Measurements from ENCODE around the gene ERCC6L2.

DNA sequence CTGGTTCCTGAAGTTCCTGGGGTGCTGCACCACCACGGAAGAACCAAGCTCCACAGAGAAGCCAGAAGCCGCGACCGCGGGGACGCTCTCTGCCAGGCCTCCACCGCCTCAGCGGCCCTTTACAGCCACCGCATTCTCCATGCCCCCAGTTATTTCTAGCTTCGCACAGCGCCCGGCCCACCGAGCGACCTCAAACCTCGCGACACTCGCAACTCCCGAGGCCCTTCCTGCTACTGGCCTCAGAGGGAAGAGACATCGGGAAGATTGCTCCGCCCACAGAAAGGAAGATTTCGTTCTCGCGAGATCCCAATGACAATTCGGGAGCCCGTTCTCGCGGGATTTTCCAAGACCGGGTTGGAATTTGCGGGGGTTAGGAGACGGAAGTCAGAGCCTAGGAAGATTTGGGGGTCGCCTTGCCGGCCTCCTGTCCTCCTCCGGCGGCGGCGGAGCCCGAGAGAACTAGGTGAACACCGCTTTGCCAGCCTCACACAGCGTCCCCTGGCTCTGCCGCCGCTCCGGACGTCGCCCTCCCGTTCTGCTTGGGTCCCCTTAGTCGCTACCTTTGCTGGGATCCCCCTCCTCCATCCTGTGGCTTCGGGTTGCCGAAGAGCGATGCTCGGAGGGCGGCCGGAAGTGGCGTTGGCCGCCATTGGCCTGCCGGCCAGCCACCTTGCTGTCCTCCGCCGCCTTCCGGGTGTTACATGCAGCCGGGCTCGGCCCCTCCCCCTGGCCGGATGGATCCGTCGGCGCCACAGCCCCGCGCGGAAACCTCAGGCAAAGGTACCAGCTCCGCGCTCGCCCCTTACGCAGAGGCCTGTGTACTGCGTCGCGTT lies at the start of gene ERCC6L2:
- TF ChIP-seq, protein P1, sequence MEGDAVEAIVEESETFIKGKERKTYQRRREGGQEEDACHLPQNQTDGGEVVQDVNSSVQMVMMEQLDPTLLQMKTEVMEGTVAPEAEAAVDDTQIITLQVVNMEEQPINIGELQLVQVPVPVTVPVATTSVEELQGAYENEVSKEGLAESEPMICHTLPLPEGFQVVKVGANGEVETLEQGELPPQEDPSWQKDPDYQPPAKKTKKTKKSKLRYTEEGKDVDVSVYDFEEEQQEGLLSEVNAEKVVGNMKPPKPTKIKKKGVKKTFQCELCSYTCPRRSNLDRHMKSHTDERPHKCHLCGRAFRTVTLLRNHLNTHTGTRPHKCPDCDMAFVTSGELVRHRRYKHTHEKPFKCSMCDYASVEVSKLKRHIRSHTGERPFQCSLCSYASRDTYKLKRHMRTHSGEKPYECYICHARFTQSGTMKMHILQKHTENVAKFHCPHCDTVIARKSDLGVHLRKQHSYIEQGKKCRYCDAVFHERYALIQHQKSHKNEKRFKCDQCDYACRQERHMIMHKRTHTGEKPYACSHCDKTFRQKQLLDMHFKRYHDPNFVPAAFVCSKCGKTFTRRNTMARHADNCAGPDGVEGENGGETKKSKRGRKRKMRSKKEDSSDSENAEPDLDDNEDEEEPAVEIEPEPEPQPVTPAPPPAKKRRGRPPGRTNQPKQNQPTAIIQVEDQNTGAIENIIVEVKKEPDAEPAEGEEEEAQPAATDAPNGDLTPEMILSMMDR (IDR thresholded peaks at IDR 0.05), result peak in 2 of 3 donors; percentile 18 to 24
- TF ChIP-seq POLR2A (IDR thresholded peaks at IDR 0.05) (peak; percentile 9), POLR2AphosphoS5 (IDR thresholded peaks at IDR 0.05) (peak; percentile 79 to 85 (median 84))
